ENCODE measurements around the gene TRMT2B. TPM values are rescaled to one million over a fixed set of nuclear protein-coding genes. Genes with fewer than 3 reads are reported as not detected.

The TRMT2B gene
- total and polyA plus RNA-seq, 2 of the 13 experiments (the other 11 are each of a cell fraction or from before 2014, with no cell fraction given) = 7.0 to 11.2 TPM

- TF ChIP-seq FOXP4 (CRISPR knock-in tag; IDR thresholded peaks at IDR 0.05) (no peak), ZNF563 (CRISPR knock-in tag; IDR thresholded peaks at IDR 0.05) (peak; percentile 43; the same call in 1 of the 2 replicates), SIN3A (IDR thresholded peaks at IDR 0.05; ENCODE audit: borderline replicate concordance, low read depth, low read length) (peak; percentile 69; the same call in 1 of the 2 replicates), SOX5 (CRISPR knock-in tag; IDR thresholded peaks at IDR 0.05; ENCODE audit: borderline replicate concordance) (0 out of 2 replicates have a peak, but pooled peaks have one; percentile 11), PHB2 (IDR thresholded peaks at IDR 0.05; ENCODE audit: partially characterized antibody) (no peak), TFDP2 (CRISPR knock-in tag; IDR thresholded peaks at IDR 0.05) (peak; percentile 98), CEBPZ (IDR thresholded peaks at IDR 0.05; ENCODE audit: low read length) (no peak), ETS1 (CRISPR knock-in tag; IDR thresholded peaks at IDR 0.05) (no peak), GFI1 (CRISPR knock-in tag; IDR thresholded peaks at IDR 0.05; ENCODE audit: borderline replicate concordance) (no peak), ELF1 (CRISPR knock-in tag; IDR thresholded peaks at IDR 0.05) (0 out of 2 replicates have a peak, but pooled peaks have one; percentile 14), ZNF547 (CRISPR knock-in tag; IDR thresholded peaks at IDR 0.05) (no peak), ZSCAN25 (CRISPR knock-in tag; IDR thresholded peaks at IDR 0.05) (no peak), ATAD3A (CRISPR knock-in tag; IDR thresholded peaks at IDR 0.05) (no peak), MED13 (CRISPR knock-in tag; IDR thresholded peaks at IDR 0.05) (no peak), ZNF878 (CRISPR knock-in tag; IDR thresholded peaks at IDR 0.05) (peak; percentile 74; the same call in 1 of the 2 replicates), PRMT3 (CRISPR knock-in tag; IDR thresholded peaks at IDR 0.05; ENCODE audit: borderline replicate concordance, low read depth) (no peak), PRDM10 (CRISPR knock-in tag; IDR thresholded peaks at IDR 0.05; ENCODE audit: low read depth) (no peak)
Observed at GRCh38 chrX:101097546-101098453, 45.9 kb upstream of the TRMT2B start, which contains the start of gene CENPI (continued).
